OCI-LY3 (cell line): ENCODE data around the gene RNF112.

ENCODE experiments used
- H2AFZ ChIP-seq: fragments of 200-600, 300-600 bp; shearing (Covaris generic); 2 replicates; pipeline ENCODE4 v1.6.0; 2014; ENCODE audit warnings: antibody characterized with exemption, low read depth, low read length
- H3K27ac ChIP-seq: fragments of 200-600, 300-600 bp; sonication (generic); 2 replicates; pipeline ENCODE4 v1.5.1; 2014; ENCODE audit warnings: mild to moderate bottlenecking, low read length, moderate library complexity, mixed read lengths
- H3K27me3 ChIP-seq: fragments of 200-600, 300-600 bp; sonication (generic); 2 replicates; pipeline ENCODE4 v1.6.1; 2014; ENCODE audit warnings: low read depth, low read length, mixed read lengths
- H3K36me3 ChIP-seq: fragments of 200-600, 300-600 bp; sonication (generic); replicated peaks from 2 replicates; pipeline ENCODE3; 2014; ENCODE audit warnings: low read depth, low read length, mixed read lengths
- H3K4me1 ChIP-seq: fragments of 300-600, 200-600 bp; sonication (generic); 2 replicates; pipeline ENCODE4 v1.6.1; 2014; ENCODE audit warnings: low read length, mixed read lengths
- H3K4me2 ChIP-seq: fragments of 200-600, 300-600 bp; sonication (generic); 2 replicates; pipeline ENCODE4 v1.6.1; 2014; ENCODE audit warnings: low read length, mixed read lengths
- H3K4me3 ChIP-seq: fragments of 300-600, 200-600 bp; sonication (generic); 2 replicates; pipeline ENCODE4 v1.5.1; 2014; ENCODE audit warnings: antibody characterized with exemption, mild to moderate bottlenecking, low read length, moderate library complexity
- H3K79me2 ChIP-seq: fragments of 300-600, 200-600 bp; shearing (Covaris generic); 2 replicates; pipeline ENCODE4 v1.6.1; 2014; ENCODE audit warnings: mild to moderate bottlenecking, low read length, mixed read lengths
- H3K9ac ChIP-seq: fragments of 300-600, 200-600 bp; shearing (Covaris generic); 2 replicates; pipeline ENCODE4 v1.6.0; 2014; ENCODE audit warnings: mild to moderate bottlenecking, low read length, moderate library complexity
- H3K9me3 ChIP-seq: fragments of 200-600, 300-600 bp; shearing (Covaris generic); 2 replicates; pipeline ENCODE4 v1.6.1; 2014; ENCODE audit warnings: low read length, mixed read lengths; ENCODE audit not compliant: insufficient read depth
- H4K20me1 ChIP-seq: fragments of 200-600, 300-600 bp; sonication (generic); 2 replicates; pipeline ENCODE4 v1.6.1; 2016; ENCODE audit warnings: low read length, mixed read lengths; ENCODE audit not compliant: insufficient read depth
- CTCF ChIP-seq: fragments of 200-600, 300-600 bp; sonication (generic); IDR thresholded peaks from 2 replicates; pipeline ENCODE4 v1.5.1; 2014; ENCODE audit warnings: antibody characterized with exemption, low read length, low read depth
- EZH2phosphoT487 ChIP-seq: fragments of 200-600 bp; shearing (Covaris generic); IDR thresholded peaks from 2 replicates; pipeline ENCODE4 v1.6.1; 2018; ENCODE audit warnings: antibody characterized with exemption, mixed run types, low read depth

Gene RNF112

GRCh38 chr17:19387921-19388521 lies 23.0 kb upstream of the RNF112 start:
- H2AFZ ChIP-seq = no peak overlapping the region
- H3K36me3 ChIP-seq = no peaks in the 10 kb centered on the region
- no peaks in the 10 kb centered on the region for H3K9me3 ChIP-seq
- no peak overlapping the region for H3K4me3 ChIP-seq
- no peak for TF ChIP-seq EZH2phosphoT487
- TF ChIP-seq CTCF = no peak
- no peak overlapping the region for H3K4me2 ChIP-seq
- no peaks in the 10 kb centered on the region for H3K79me2 ChIP-seq
- H3K27me3 ChIP-seq = no peaks in the 10 kb centered on the region
- H3K27ac ChIP-seq = no peak overlapping the region
- H3K9ac ChIP-seq = no peak overlapping the region
- no peaks in the 10 kb centered on the region for H4K20me1 ChIP-seq
- no peaks in the 10 kb centered on the region for H3K4me1 ChIP-seq

GRCh38 chr17:19388791-19389785 lies 21.9 kb upstream of the RNF112 start:
- no peaks in the 10 kb centered on the region for H4K20me1 ChIP-seq
- H3K4me3 ChIP-seq = no peak overlapping the region
- TF ChIP-seq CTCF = no peak
- no peak for TF ChIP-seq EZH2phosphoT487
- no peak overlapping the region for H2AFZ ChIP-seq
- H3K79me2 ChIP-seq = no peaks in the 10 kb centered on the region
- H3K27ac ChIP-seq = no peak overlapping the region
- no peak overlapping the region for H3K4me2 ChIP-seq
- H3K27me3 ChIP-seq = no peaks in the 10 kb centered on the region
- no peaks in the 10 kb centered on the region for H3K4me1 ChIP-seq
- H3K36me3 ChIP-seq = no peaks in the 10 kb centered on the region
- H3K9ac ChIP-seq = no peak overlapping the region
- H3K9me3 ChIP-seq = no peaks in the 10 kb centered on the region

GRCh38 chr17:19390951-19391350 lies 20.1 kb upstream of the RNF112 start:
- no peaks in the 10 kb centered on the region for H3K9me3 ChIP-seq
- no peaks in the 10 kb centered on the region for H3K79me2 ChIP-seq
- no peak overlapping the region for H2AFZ ChIP-seq
- H3K27me3 ChIP-seq = no peaks in the 10 kb centered on the region
- H3K9ac ChIP-seq = no peak overlapping the region
- H3K4me1 ChIP-seq = no peaks in the 10 kb centered on the region
- no peak overlapping the region for H3K4me3 ChIP-seq
- no peak overlapping the region for H3K27ac ChIP-seq
- H3K36me3 ChIP-seq = no peaks in the 10 kb centered on the region
- H3K4me2 ChIP-seq = no peak overlapping the region
- TF ChIP-seq CTCF = no peak
- no peak for TF ChIP-seq EZH2phosphoT487
- H4K20me1 ChIP-seq = no peaks in the 10 kb centered on the region

- TF ChIP-seq CTCF = no peak
- no peak for TF ChIP-seq EZH2phosphoT487
- Histone ChIP-seq H2AFZ (no peak overlapping the region), H3K36me3 (no peaks in the 10 kb centered on the region), H4K20me1 (no peaks in the 10 kb centered on the region), H3K9ac (no peak overlapping the region), H3K9me3 (no peaks in the 10 kb centered on the region), H3K4me2 (no peak overlapping the region), H3K79me2 (no peaks in the 10 kb centered on the region), H3K4me1 (no peaks in the 10 kb centered on the region), H3K27me3 (no peaks in the 10 kb centered on the region), H3K27ac (no peak overlapping the region), H3K4me3 (no peak overlapping the region)
Measured at GRCh38 chr17:19391432-19391831, 19.6 kb upstream of the RNF112 start.
